H9 (cell line): ENCODE results near the gene APCDD1L. TPM values are rescaled to one million over a fixed set of nuclear protein-coding genes. Genes with fewer than 3 reads are reported as not detected.

ENCODE experiments used
- DNase-seq: peaks from one replicate; pipeline ENCODE4 v3.0.0-alpha.2; 2017
- H2AFZ ChIP-seq: one replicate; pipeline ENCODE4 v1.6.1; 2013; ENCODE audit warnings: mild to moderate bottlenecking, low read length, control low read depth, moderate library complexity
- H2AK5ac ChIP-seq: 2 replicates; pipeline ENCODE4 v1.6.1; 2013; ENCODE audit warnings: low read length, control low read depth, mixed read lengths; ENCODE audit not compliant: insufficient read length
- H2BK120ac ChIP-seq: one replicate; pipeline ENCODE4 v1.6.1; 2013; ENCODE audit warnings: low read depth, mild to moderate bottlenecking, low read length, control low read depth, inconsistent platforms; ENCODE audit not compliant: poor library complexity, severe bottlenecking
- H2BK12ac ChIP-seq: 2 replicates; pipeline ENCODE4 v1.6.1; 2013; ENCODE audit warnings: low read length, control low read depth, mixed read lengths, low read depth; ENCODE audit not compliant: insufficient read length
- H2BK15ac ChIP-seq: 2 replicates; pipeline ENCODE4 v1.6.1; 2013; ENCODE audit warnings: low read depth, low read length, control low read depth
- H2BK20ac ChIP-seq: one replicate; pipeline ENCODE4 v1.6.1; 2013; ENCODE audit warnings: low read depth, mild to moderate bottlenecking, low read length, control low read depth, inconsistent platforms; ENCODE audit not compliant: poor library complexity, severe bottlenecking
- H2BK5ac ChIP-seq: 2 replicates; pipeline ENCODE4 v1.6.1; 2013; ENCODE audit warnings: low read length, control low read depth, mixed read lengths; ENCODE audit not compliant: insufficient read length
- H3K14ac ChIP-seq: 2 replicates; pipeline ENCODE4 v1.6.1; 2013; ENCODE audit warnings: low read length, control low read depth; ENCODE audit not compliant: insufficient read depth
- H3K18ac ChIP-seq: 2 replicates; pipeline ENCODE4 v1.6.1; 2013; ENCODE audit warnings: low read depth, mild to moderate bottlenecking, mixed read lengths, low read length, control low read depth; ENCODE audit not compliant: insufficient read length
- H3K23ac ChIP-seq: 2 replicates; pipeline ENCODE4 v1.6.1; 2013; ENCODE audit warnings: low read length, control low read depth, mixed read lengths, low read depth; ENCODE audit not compliant: insufficient read length
- H3K23me2 ChIP-seq: 2 replicates; pipeline ENCODE4 v1.6.1; 2013; ENCODE audit warnings: low read depth, mild to moderate bottlenecking, mixed read lengths, low read length, control low read depth; ENCODE audit not compliant: insufficient read length, poor library complexity, severe bottlenecking
- H3K27ac ChIP-seq: 2 replicates; pipeline ENCODE4 v1.5.1; 2013; ENCODE audit warnings: low read length, control low read depth, mixed read lengths, low read depth; ENCODE audit not compliant: insufficient read length
- H3K27me3 ChIP-seq: 2 replicates; pipeline ENCODE4 v1.6.1; 2013; ENCODE audit warnings: low read length, control low read depth, inconsistent platforms; ENCODE audit not compliant: insufficient read depth
- H3K4ac ChIP-seq: 2 replicates; pipeline ENCODE4 v1.6.1; 2013; ENCODE audit warnings: low read depth, mild to moderate bottlenecking, control low read depth, inconsistent platforms, low read length, moderate library complexity
- H3K4me1 ChIP-seq: 2 replicates; pipeline ENCODE4 v1.6.1; 2013; ENCODE audit warnings: low read length, control low read depth, inconsistent platforms; ENCODE audit not compliant: insufficient read depth
- H3K4me2 ChIP-seq: 2 replicates; pipeline ENCODE4 v1.6.1; 2013; ENCODE audit warnings: low read length, control low read depth, mixed read lengths; ENCODE audit not compliant: insufficient read length, insufficient read depth
- H3K56ac ChIP-seq: 2 replicates; pipeline ENCODE4 v1.6.1; 2013; ENCODE audit warnings: low read depth, mild to moderate bottlenecking, mixed read lengths, low read length, control low read depth; ENCODE audit not compliant: insufficient read length
- H3K79me1 ChIP-seq: 2 replicates; pipeline ENCODE4 v1.6.1; 2013; ENCODE audit warnings: low read depth, mild to moderate bottlenecking, moderate library complexity, low read length, control low read depth, inconsistent platforms; ENCODE audit not compliant: insufficient read depth, poor library complexity, severe bottlenecking
- H3K79me2 ChIP-seq: 2 replicates; pipeline ENCODE4 v1.6.1; 2013; ENCODE audit warnings: low read length, control low read depth, inconsistent platforms; ENCODE audit not compliant: insufficient read depth
- H3K9ac ChIP-seq: 2 replicates; pipeline ENCODE4 v1.6.1; 2013; ENCODE audit warnings: low read length, control low read depth, mixed read lengths; ENCODE audit not compliant: insufficient read length; ENCODE audit errors: extremely low read depth
- H3K9me3 ChIP-seq: one replicate; pipeline ENCODE4 v1.6.1; 2013; ENCODE audit warnings: low read depth, low read length, inconsistent platforms; ENCODE audit not compliant: control insufficient read depth
- H3T11ph ChIP-seq: one replicate; pipeline ENCODE4 v1.6.1; 2013; ENCODE audit warnings: mild to moderate bottlenecking, low read length, control low read depth, inconsistent platforms
- H4K20me1 ChIP-seq: one replicate; pipeline ENCODE4 v1.6.1; 2013; ENCODE audit not compliant: control insufficient read depth, insufficient read length, insufficient read depth
- H4K5ac ChIP-seq: 2 replicates; pipeline ENCODE4 v1.6.1; 2013; ENCODE audit warnings: low read depth, mild to moderate bottlenecking, mixed read lengths, low read length, control low read depth; ENCODE audit not compliant: insufficient read length
- H4K8ac ChIP-seq: replicated peaks from 2 replicates; pipeline ENCODE4 v1.6.1; 2013; ENCODE audit warnings: low read length, control low read depth, mixed read lengths, low read depth; ENCODE audit not compliant: insufficient read length
- H4K91ac ChIP-seq: 2 replicates; pipeline ENCODE4 v1.6.1; 2013; ENCODE audit warnings: low read depth, mild to moderate bottlenecking, moderate library complexity, mixed read lengths, low read length, control low read depth; ENCODE audit not compliant: insufficient read length
- H3K27ac Mint-ChIP-seq, 3 experiments: 2 replicates in 2 of 3; 3 replicates in 1 of 3; pipeline ENCODE4 v1.8.0; 2020 to 2021; ENCODE audit warnings: mixed read lengths in 3 of 3, mild to moderate bottlenecking in 1 of 3, moderate library complexity in 1 of 3
- H3K27me3 Mint-ChIP-seq: 2 replicates; pipeline ENCODE4 v1.8.0; 2021; ENCODE audit warnings: low read depth, mild to moderate bottlenecking, moderate library complexity, mixed read lengths
- H3K36me3 Mint-ChIP-seq, 3 experiments: 2 replicates in 2 of 3; 3 replicates in 1 of 3; pipeline ENCODE4 v1.8.0; 2020 to 2021; ENCODE audit warnings: low read depth in 3 of 3, mixed read lengths in 3 of 3; ENCODE audit not compliant: insufficient read depth in 1 of 3
- H3K4me1 Mint-ChIP-seq, 2 experiments: 2 replicates each; pipeline ENCODE4 v1.8.0; 2020; ENCODE audit warnings: mixed read lengths in 2 of 2
- H3K4me3 Mint-ChIP-seq, 2 experiments: 2 replicates in 1 of 2; 3 replicates in 1 of 2; pipeline ENCODE4 v1.8.0; 2020 to 2021; ENCODE audit warnings: mild to moderate bottlenecking in 2 of 2, mixed read lengths in 2 of 2, moderate library complexity in 1 of 2
- H3K9me3 Mint-ChIP-seq, 2 experiments: 2 replicates in 1 of 2; 3 replicates in 1 of 2; pipeline ENCODE4 v1.8.0; 2020; ENCODE audit warnings: mild to moderate bottlenecking in 2 of 2, mixed read lengths in 2 of 2, moderate library complexity in 1 of 2
- CTCF ChIP-seq: fragments of 200-600 bp; sonication (generic); conservative IDR thresholded peaks from 3 replicates; pipeline ENCODE4 v1.8.0; 2021; ENCODE audit warnings: antibody characterized with exemption, mild to moderate bottlenecking
- WGBS: extraction: QIAGEN DNeasy Blood & Tissue Kit; methylation state at CpG from one replicate; pipeline ENCODE4 v1.1.7; 2013; ENCODE audit warnings: missing lambda C conversion rate, low lambda C conversion rate, mixed read lengths; ENCODE audit not compliant: insufficient read length; ENCODE audit errors: extremely low coverage; 5-methylcytosine and 5-hydroxymethylcytosine counted together
- total RNA-seq: library from RNA; stranded (reverse); gene quantifications from 2 replicates; pipeline ENCODE4 v1.2.1, GENCODE V29; 2021

APCDD1L gene
- total RNA-seq, 1 experiment from 2014 or later = 0.68 TPM

DNA sequence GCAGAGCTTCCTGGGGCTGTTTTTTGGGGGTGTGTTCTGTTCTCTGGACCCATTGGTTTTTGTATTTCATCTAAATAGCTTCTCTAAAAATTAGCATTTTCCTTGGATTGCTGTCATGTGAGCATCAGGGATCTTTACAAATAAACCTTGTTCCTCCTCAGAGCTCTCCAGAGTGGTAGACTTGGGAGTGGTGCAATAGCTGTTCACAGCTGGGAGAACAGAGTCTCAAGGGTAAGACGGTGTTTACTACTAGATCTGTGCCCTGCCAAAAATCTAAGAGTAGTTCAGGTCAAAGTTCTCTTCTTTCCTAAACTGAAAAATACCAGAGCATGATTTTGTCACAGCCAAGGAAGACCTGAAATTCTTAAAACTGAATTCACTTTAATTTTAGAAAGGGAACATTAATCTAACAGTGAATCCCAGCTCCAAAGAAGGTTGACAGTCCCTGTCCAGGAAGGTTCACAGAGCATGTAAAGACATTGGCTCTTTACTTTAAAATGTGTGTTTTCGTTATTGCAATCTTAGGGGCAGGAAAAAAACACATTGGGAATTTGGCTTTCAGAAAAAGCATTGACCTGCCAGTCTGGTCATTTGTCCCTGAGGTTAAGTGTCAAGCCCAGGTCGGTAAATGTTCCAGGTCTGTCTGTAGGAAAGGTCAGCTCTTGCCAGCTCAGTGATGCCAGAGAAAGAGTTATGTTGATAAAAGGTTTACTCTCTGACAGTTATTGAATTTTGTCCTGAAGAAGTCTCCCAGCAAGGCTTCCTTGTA lies 82.8 kb downstream of the APCDD1L start:
- Histone ChIP-seq H2BK15ac (no peak overlapping the region), H2AFZ (no peak overlapping the region), H4K20me1 (no peaks in the 10 kb centered on the region), H2BK5ac (no peak overlapping the region), H3K18ac (no peak overlapping the region), H4K5ac (no peak overlapping the region), H4K91ac (no peak overlapping the region), H3K4me1 (peaks cover 12% of the 10 kb centered on the region), H3K9me3 (no peaks in the 10 kb centered on the region), H3T11ph (no peak overlapping the region), H3K27me3 (no peaks in the 10 kb centered on the region), H3K4ac (no peak overlapping the region), H3K14ac (no peak overlapping the region), H3K23me2 (no peaks in the 10 kb centered on the region), H3K79me1 (peaks cover 3% of the 10 kb centered on the region), H2BK120ac (no peak overlapping the region), H3K4me2 (no peak overlapping the region), H4K8ac (no peak overlapping the region), H3K23ac (no peak overlapping the region), H2BK20ac (no peak overlapping the region), H2AK5ac (no peak overlapping the region), H3K27ac (no peak overlapping the region), H3K9ac (no peak overlapping the region), H3K56ac (no peak overlapping the region), H3K79me2 (peaks cover 12% of the 10 kb centered on the region; the same call in 1 of the 2 replicates), H2BK12ac (no peak overlapping the region)
- peaks cover 37% of the 10 kb centered on the region in 2 experiments for H3K4me1 Mint-ChIP-seq
- no peaks in the 10 kb centered on the region for H3K27me3 Mint-ChIP-seq
- DNase-seq = no peak
- no peak overlapping the region for H3K4me3 Mint-ChIP-seq
- H3K9me3 Mint-ChIP-seq = no peaks in the 10 kb centered on the region
- H3K36me3 Mint-ChIP-seq = peaks cover 7 to 22% (median 13%) of the 10 kb centered on the region in 3 experiments; a peak in 5 of 7 replicates
- H3K27ac Mint-ChIP-seq = peak overlapping the region in 1 of 3 experiments; percentile 70; a peak in 4 of 7 replicates
- no CpG with 5 or more reads among the region's 3 CpGs for WGBS
- TF ChIP-seq CTCF = no peak
